ENCODE data around the gene PRSS22.

The PRSS22 gene

GRCh38 chr16:2879854-2880508 is 22.0 kb upstream of the PRSS22 start:
- H3K27ac ChIP-seq (ENCODE audit: low read length) = no peak overlapping the region
- H3K27me3 ChIP-seq (ENCODE audit: control insufficient read depth in 1 of 2, insufficient read depth in 2 of 2, low read length in 2 of 2) = no peaks in the 10 kb centered on the region
- no peaks in the 10 kb centered on the region for H3K36me3 ChIP-seq (ENCODE audit: control insufficient read depth in 2 of 2, insufficient read depth in 2 of 2, low read length in 2 of 2)
- H3K4me1 ChIP-seq (ENCODE audit: control insufficient read depth, insufficient read depth, low read length) = peaks cover 15% of the 10 kb centered on the region
- no peaks in the 10 kb centered on the region for H3K9me3 ChIP-seq (ENCODE audit: control insufficient read depth in 2 of 2, low read length in 2 of 2)
- H3K9ac ChIP-seq (ENCODE audit: low read length in 2 of 2) = no peak overlapping the region
- no peak overlapping the region for H3K4me3 ChIP-seq (ENCODE audit: low read length in 2 of 2)

GRCh38 chr16:2874912-2875362 is 17.0 kb upstream of the PRSS22 start:
- Histone ChIP-seq H3K4me1 (ENCODE audit: control insufficient read depth, insufficient read depth, low read length) (peaks cover 2% of the 10 kb centered on the region), H3K9ac (ENCODE audit: low read length in 2 of 2) (no peak overlapping the region), H3K27ac (ENCODE audit: low read length) (no peak overlapping the region), H3K36me3 (ENCODE audit: control insufficient read depth in 2 of 2, insufficient read depth in 2 of 2, low read length in 2 of 2) (no peaks in the 10 kb centered on the region), H3K9me3 (ENCODE audit: control insufficient read depth in 2 of 2, low read length in 2 of 2) (no peaks in the 10 kb centered on the region), H3K27me3 (ENCODE audit: control insufficient read depth in 1 of 2, insufficient read depth in 2 of 2, low read length in 2 of 2) (no peaks in the 10 kb centered on the region), H3K4me3 (ENCODE audit: low read length in 2 of 2) (no peak overlapping the region)

GRCh38 chr16:2874032-2874911 is 16.3 kb upstream of the PRSS22 start:
- H3K27me3 ChIP-seq (ENCODE audit: control insufficient read depth in 1 of 2, insufficient read depth in 2 of 2, low read length in 2 of 2) = no peaks in the 10 kb centered on the region
- H3K9ac ChIP-seq (ENCODE audit: low read length in 2 of 2) = peak overlapping the region in 1 of 2 donors; percentile 37
- H3K9me3 ChIP-seq (ENCODE audit: control insufficient read depth in 2 of 2, low read length in 2 of 2) = no peaks in the 10 kb centered on the region
- H3K36me3 ChIP-seq (ENCODE audit: control insufficient read depth in 2 of 2, insufficient read depth in 2 of 2, low read length in 2 of 2) = no peaks in the 10 kb centered on the region
- peaks cover 2% of the 10 kb centered on the region for H3K4me1 ChIP-seq (ENCODE audit: control insufficient read depth, insufficient read depth, low read length)
- peak overlapping the region in 1 of 2 donors; percentile 15 for H3K4me3 ChIP-seq (ENCODE audit: low read length in 2 of 2)
- no peak overlapping the region for H3K27ac ChIP-seq (ENCODE audit: low read length)

- Histone ChIP-seq H3K9ac (ENCODE audit: low read length in 2 of 2) (no peak overlapping the region), H3K9me3 (ENCODE audit: control insufficient read depth in 2 of 2, low read length in 2 of 2) (no peaks in the 10 kb centered on the region), H3K4me3 (ENCODE audit: low read length in 2 of 2) (no peak overlapping the region), H3K4me1 (ENCODE audit: control insufficient read depth, insufficient read depth, low read length) (peaks cover 5% of the 10 kb centered on the region), H3K27ac (ENCODE audit: low read length) (no peak overlapping the region), H3K36me3 (ENCODE audit: control insufficient read depth in 2 of 2, insufficient read depth in 2 of 2, low read length in 2 of 2) (no peaks in the 10 kb centered on the region), H3K27me3 (ENCODE audit: control insufficient read depth in 1 of 2, insufficient read depth in 2 of 2, low read length in 2 of 2) (no peaks in the 10 kb centered on the region)
Observed at GRCh38 chr16:2871926-2872325, 14.0 kb upstream of the PRSS22 start.

GRCh38 chr16:2867987-2868789 is 10.2 kb upstream of the PRSS22 start:
- Histone ChIP-seq H3K4me3 (ENCODE audit: low read length in 2 of 2) (peak overlapping the region; percentile 83 to 96), H3K36me3 (ENCODE audit: control insufficient read depth in 2 of 2, insufficient read depth in 2 of 2, low read length in 2 of 2) (no peaks in the 10 kb centered on the region), H3K27me3 (ENCODE audit: control insufficient read depth in 1 of 2, insufficient read depth in 2 of 2, low read length in 2 of 2) (no peaks in the 10 kb centered on the region), H3K9me3 (ENCODE audit: control insufficient read depth in 2 of 2, low read length in 2 of 2) (no peaks in the 10 kb centered on the region), H3K9ac (ENCODE audit: low read length in 2 of 2) (peak overlapping the region; percentile 79 to 93), H3K27ac (ENCODE audit: low read length) (peak overlapping the region; percentile 90), H3K4me1 (ENCODE audit: control insufficient read depth, insufficient read depth, low read length) (peaks cover 3% of the 10 kb centered on the region)

GRCh38 chr16:2867661-2867986 is 9.7 kb upstream of the PRSS22 start:
- peak overlapping the region; percentile 90 for H3K27ac ChIP-seq (ENCODE audit: low read length)
- H3K9me3 ChIP-seq (ENCODE audit: control insufficient read depth in 2 of 2, low read length in 2 of 2) = no peaks in the 10 kb centered on the region
- peaks cover 3% of the 10 kb centered on the region for H3K4me1 ChIP-seq (ENCODE audit: control insufficient read depth, insufficient read depth, low read length)
- H3K36me3 ChIP-seq (ENCODE audit: control insufficient read depth in 2 of 2, insufficient read depth in 2 of 2, low read length in 2 of 2) = no peaks in the 10 kb centered on the region
- peak overlapping the region; percentile 79 to 93 for H3K9ac ChIP-seq (ENCODE audit: low read length in 2 of 2)
- H3K4me3 ChIP-seq (ENCODE audit: low read length in 2 of 2) = peak overlapping the region; percentile 83 to 96
- no peaks in the 10 kb centered on the region for H3K27me3 ChIP-seq (ENCODE audit: control insufficient read depth in 1 of 2, insufficient read depth in 2 of 2, low read length in 2 of 2)

- Histone ChIP-seq H3K27ac (ENCODE audit: low read length) (no peak overlapping the region), H3K4me3 (ENCODE audit: low read length in 2 of 2) (no peak overlapping the region), H3K27me3 (ENCODE audit: control insufficient read depth in 1 of 2, insufficient read depth in 2 of 2, low read length in 2 of 2) (no peaks in the 10 kb centered on the region), H3K9ac (ENCODE audit: low read length in 2 of 2) (no peak overlapping the region), H3K9me3 (ENCODE audit: control insufficient read depth in 2 of 2, low read length in 2 of 2) (no peaks in the 10 kb centered on the region), H3K36me3 (ENCODE audit: control insufficient read depth in 2 of 2, insufficient read depth in 2 of 2, low read length in 2 of 2) (no peaks in the 10 kb centered on the region), H3K4me1 (ENCODE audit: control insufficient read depth, insufficient read depth, low read length) (peaks cover 3% of the 10 kb centered on the region)
Observed at GRCh38 chr16:2866431-2866830, 8.5 kb upstream of the PRSS22 start.

GRCh38 chr16:2865651-2866050 is 7.7 kb upstream of the PRSS22 start:
- H3K9ac ChIP-seq (ENCODE audit: low read length in 2 of 2) = no peak overlapping the region
- H3K4me3 ChIP-seq (ENCODE audit: low read length in 2 of 2) = no peak overlapping the region
- peaks cover 3% of the 10 kb centered on the region for H3K4me1 ChIP-seq (ENCODE audit: control insufficient read depth, insufficient read depth, low read length)
- no peak overlapping the region for H3K27ac ChIP-seq (ENCODE audit: low read length)
- H3K9me3 ChIP-seq (ENCODE audit: control insufficient read depth in 2 of 2, low read length in 2 of 2) = no peaks in the 10 kb centered on the region
- H3K36me3 ChIP-seq (ENCODE audit: control insufficient read depth in 2 of 2, insufficient read depth in 2 of 2, low read length in 2 of 2) = no peaks in the 10 kb centered on the region
- H3K27me3 ChIP-seq (ENCODE audit: control insufficient read depth in 1 of 2, insufficient read depth in 2 of 2, low read length in 2 of 2) = peaks cover 0 to 2% of the 10 kb centered on the region in 2 donors

GRCh38 chr16:2860826-2861567 is 3.0 kb upstream of the PRSS22 start:
- no peak overlapping the region for H3K4me3 ChIP-seq (ENCODE audit: low read length in 2 of 2)
- no peaks in the 10 kb centered on the region for H3K9me3 ChIP-seq (ENCODE audit: control insufficient read depth in 2 of 2, low read length in 2 of 2)

GRCh38 chr16:2859686-2860265 is 1.8 kb upstream of the PRSS22 start:
- Histone ChIP-seq H3K9me3 (ENCODE audit: control insufficient read depth in 2 of 2, low read length in 2 of 2) (peaks cover 0 to under 1% of the 10 kb centered on the region in 2 donors), H3K4me1 (ENCODE audit: control insufficient read depth, insufficient read depth, low read length) (no peaks in the 10 kb centered on the region), H3K27me3 (ENCODE audit: control insufficient read depth in 1 of 2, insufficient read depth in 2 of 2, low read length in 2 of 2) (peaks cover 22 to 24% of the 10 kb centered on the region in 2 donors)

More at GRCh38 chr16:2860826-2861567, 3.0 kb upstream of the PRSS22 start:
- Histone ChIP-seq H3K9ac (ENCODE audit: low read length in 2 of 2) (no peak overlapping the region), H3K36me3 (ENCODE audit: control insufficient read depth in 2 of 2, insufficient read depth in 2 of 2, low read length in 2 of 2) (no peaks in the 10 kb centered on the region), H3K4me1 (ENCODE audit: control insufficient read depth, insufficient read depth, low read length) (no peaks in the 10 kb centered on the region), H3K27me3 (ENCODE audit: control insufficient read depth in 1 of 2, insufficient read depth in 2 of 2, low read length in 2 of 2) (peaks cover 22 to 24% of the 10 kb centered on the region in 2 donors), H3K27ac (ENCODE audit: low read length) (no peak overlapping the region)

More at GRCh38 chr16:2859686-2860265, 1.8 kb upstream of the PRSS22 start:
- no peaks in the 10 kb centered on the region for H3K36me3 ChIP-seq (ENCODE audit: control insufficient read depth in 2 of 2, insufficient read depth in 2 of 2, low read length in 2 of 2)
- H3K4me3 ChIP-seq (ENCODE audit: low read length in 2 of 2) = no peak overlapping the region
- no peak overlapping the region for H3K27ac ChIP-seq (ENCODE audit: low read length)
- no peak overlapping the region for H3K9ac ChIP-seq (ENCODE audit: low read length in 2 of 2)

Data from stomach smooth muscle (tissue), 2 donors.